ENCODE measurements around the gene ATP6V0E2. TPM values are rescaled to one million over a fixed set of nuclear protein-coding genes. Genes with fewer than 3 reads are reported as not detected.
A peak's percentile ranks its signal among the peaks of the same experiment; 100 is the strongest.

ATP6V0E2 gene
- total RNA-seq, 4 donors from 2014 or later = 15.2 to 41.1 (median 26.8) TPM

GRCh38 chr7:149850007-149850594 lies 23.7 kb upstream of the ATP6V0E2 start:
- Histone ChIP-seq H3K27ac (no peak overlapping the region), H3K4me1 (peaks cover 9% of the 10 kb centered on the region), H3K36me3 (peaks cover 50% of the 10 kb centered on the region), H3K27me3 (no peaks in the 10 kb centered on the region), H3K4me3 (no peak overlapping the region), H3K9me3 (no peaks in the 10 kb centered on the region)
- TF ChIP-seq EP300 (IDR thresholded peaks at IDR 0.05) (no peak), CTCF (IDR thresholded peaks at IDR 0.05) (no peak), POLR2AphosphoS5 (IDR thresholded peaks at IDR 0.05) (no peak), POLR2A (IDR thresholded peaks at IDR 0.05) (no peak)
- DNase-seq (ENCODE audit: low spot score in 2 of 2) = peak in 1 of 2 donors; percentile 35
- 90% methylated on average over 16 of the region's 16 CpGs for WGBS

- H3K9me3 ChIP-seq = no peaks in the 10 kb centered on the region
- H3K4me1 ChIP-seq = peaks cover 12% of the 10 kb centered on the region
- H3K36me3 ChIP-seq = peaks cover 47% of the 10 kb centered on the region
- WGBS = 65% methylated on average over 4 of the region's 4 CpGs
- TF ChIP-seq POLR2AphosphoS5 (IDR thresholded peaks at IDR 0.05) = no peak
- no peak for TF ChIP-seq CTCF (IDR thresholded peaks at IDR 0.05)
- TF ChIP-seq POLR2A (IDR thresholded peaks at IDR 0.05) = no peak
- TF ChIP-seq EP300 (IDR thresholded peaks at IDR 0.05) = no peak
- no peak overlapping the region for H3K27ac ChIP-seq
- no peak overlapping the region for H3K4me3 ChIP-seq
- no peak for DNase-seq (ENCODE audit: low spot score in 2 of 2)
- H3K27me3 ChIP-seq = no peaks in the 10 kb centered on the region
These were observed 23.1 kb upstream of the ATP6V0E2 start for GRCh38 chr7:149850716-149851115.

GRCh38 chr7:149851449-149851848 lies 22.3 kb upstream of the ATP6V0E2 start:
- Histone ChIP-seq H3K27me3 (no peaks in the 10 kb centered on the region), H3K36me3 (peaks cover 42% of the 10 kb centered on the region), H3K4me1 (peaks cover 12% of the 10 kb centered on the region), H3K9me3 (no peaks in the 10 kb centered on the region), H3K4me3 (no peak overlapping the region), H3K27ac (no peak overlapping the region)
- WGBS = 85% methylated on average over 9 of the region's 9 CpGs
- TF ChIP-seq EP300 (IDR thresholded peaks at IDR 0.05) (no peak), CTCF (IDR thresholded peaks at IDR 0.05) (no peak), POLR2A (IDR thresholded peaks at IDR 0.05) (no peak), POLR2AphosphoS5 (IDR thresholded peaks at IDR 0.05) (no peak)
- no peak for DNase-seq (ENCODE audit: low spot score in 2 of 2)

- Histone ChIP-seq H3K27me3 (no peaks in the 10 kb centered on the region), H3K27ac (no peak overlapping the region), H3K9me3 (no peaks in the 10 kb centered on the region), H3K4me1 (peaks cover 12% of the 10 kb centered on the region), H3K4me3 (no peak overlapping the region), H3K36me3 (peaks cover 26% of the 10 kb centered on the region)
- WGBS = 94% methylated on average over 9 of the region's 9 CpGs
- DNase-seq (ENCODE audit: low spot score in 2 of 2) = peak in 1 of 2 donors; percentile 15
- TF ChIP-seq EP300 (IDR thresholded peaks at IDR 0.05) (no peak), CTCF (IDR thresholded peaks at IDR 0.05) (no peak), POLR2AphosphoS5 (IDR thresholded peaks at IDR 0.05) (no peak), POLR2A (IDR thresholded peaks at IDR 0.05) (no peak)
These were observed 20.6 kb upstream of the ATP6V0E2 start for GRCh38 chr7:149853157-149853556.

GRCh38 chr7:149854611-149855360 lies 19.0 kb upstream of the ATP6V0E2 start:
- 43% methylated on average over 11 of the region's 13 CpGs for WGBS
- Histone ChIP-seq H3K27me3 (no peaks in the 10 kb centered on the region), H3K4me1 (peaks cover 12% of the 10 kb centered on the region), H3K27ac (no peak overlapping the region), H3K9me3 (no peaks in the 10 kb centered on the region), H3K4me3 (no peak overlapping the region), H3K36me3 (peaks cover 17% of the 10 kb centered on the region)
- no peak for TF ChIP-seq POLR2AphosphoS5 (IDR thresholded peaks at IDR 0.05)
- no peak for TF ChIP-seq CTCF (IDR thresholded peaks at IDR 0.05)
- no peak for TF ChIP-seq EP300 (IDR thresholded peaks at IDR 0.05)
- no peak for TF ChIP-seq POLR2A (IDR thresholded peaks at IDR 0.05)
- peak; percentile 65 to 81 for DNase-seq (ENCODE audit: low spot score in 2 of 2)
